Naive thymus-derived CD4-positive, alpha-beta T cell (primary cell): ENCODE data around the gene MVB12A. TPM values are rescaled to one million over a fixed set of nuclear protein-coding genes. Genes with fewer than 3 reads are reported as not detected.

Source experiments
- ATAC-seq: fragments of 150-1000 bp; cut with Tn5 transposase; 2 replicates; pipeline ENCODE4 v1.10.0; 2021; ENCODE audit warnings: mild to moderate bottlenecking, moderate library complexity
- CTCF ChIA-PET: fragments of 350-600 bp; sonication (Branson Sonifier 250); formaldehyde crosslinking; loops from one replicate; lab custom pipeline; 2021; ENCODE audit warnings: antibody characterized with exemption; lab: Charles Lee
- POLR2A ChIA-PET: fragments of 350-600 bp; sonication (Branson Sonifier 250); formaldehyde crosslinking; loops from one replicate; lab custom pipeline; 2021; ENCODE audit warnings: antibody characterized with exemption, inconsistent platforms; lab: Charles Lee
- DNase-seq, 9 donors: peaks; one replicate each; pipeline versions ENCODE4 v3.0.0 to v3.0.0-alpha.2; 2020 to 2022; ENCODE audit warnings: mixed read lengths in 1 of 9
- H3K27ac ChIP-seq: one replicate; pipeline ENCODE4 v1.7.0; 2013; ENCODE audit warnings: mild to moderate bottlenecking, low read depth, low read length, moderate library complexity
- H3K27me3 ChIP-seq, 2 donors: one replicate each; pipeline ENCODE4 v1.7.0; 2013; ENCODE audit warnings: low read length in 2 of 2, mild to moderate bottlenecking in 2 of 2, moderate library complexity in 2 of 2; ENCODE audit not compliant: control insufficient read depth in 2 of 2, insufficient read depth in 2 of 2
- H3K36me3 ChIP-seq, 3 experiments: 1 replicate in 2 of 3; 2 replicates in 1 of 3; pipeline ENCODE4 v1.7.0; 2013; ENCODE audit warnings: low read length in 3 of 3, mild to moderate bottlenecking in 3 of 3, moderate library complexity in 1 of 3; ENCODE audit not compliant: insufficient read depth in 3 of 3, control insufficient read depth in 2 of 3
- H3K4me1 ChIP-seq, 2 donors: one replicate each; pipeline ENCODE4 v1.7.0; 2013; ENCODE audit warnings: low read length in 2 of 2, mild to moderate bottlenecking in 2 of 2, moderate library complexity in 1 of 2; ENCODE audit not compliant: control insufficient read depth in 2 of 2, insufficient read depth in 2 of 2
- H3K4me3 ChIP-seq: 2 replicates; pipeline ENCODE4 v1.7.0; 2013; ENCODE audit warnings: mild to moderate bottlenecking, low read length
- H3K9me3 ChIP-seq, 3 experiments: 1 replicate in 2 of 3; 2 replicates in 1 of 3; pipeline ENCODE4 v1.7.0; 2013; ENCODE audit warnings: low read length in 3 of 3; ENCODE audit not compliant: control insufficient read depth in 2 of 3
- H3K27ac Mint-ChIP-seq, 9 donors: one replicate each; pipeline ENCODE4 v1.8.0; 2020 to 2022; ENCODE audit warnings: mixed read lengths in 9 of 9, mild to moderate bottlenecking in 8 of 9, moderate library complexity in 5 of 9, inconsistent platforms in 2 of 9
- H3K27me3 Mint-ChIP-seq, 5 donors: one replicate each; pipeline ENCODE4 v1.8.0; 2021 to 2022; ENCODE audit warnings: mixed read lengths in 5 of 5, mild to moderate bottlenecking in 1 of 5
- H3K36me3 Mint-ChIP-seq, 5 donors: one replicate each; pipeline ENCODE4 v1.8.0; 2020 to 2022; ENCODE audit warnings: mixed read lengths in 5 of 5, mild to moderate bottlenecking in 3 of 5, inconsistent platforms in 1 of 5
- H3K4me1 Mint-ChIP-seq, 7 donors: one replicate each; pipeline ENCODE4 v1.8.0; 2020 to 2022; ENCODE audit warnings: mixed read lengths in 7 of 7, mild to moderate bottlenecking in 3 of 7, inconsistent platforms in 1 of 7
- H3K4me3 Mint-ChIP-seq, 10 donors: one replicate each; pipeline ENCODE4 v1.8.0; 2020 to 2022; ENCODE audit warnings: mild to moderate bottlenecking in 10 of 10, mixed read lengths in 10 of 10, moderate library complexity in 6 of 10, inconsistent platforms in 2 of 10
- H3K9me3 Mint-ChIP-seq, 11 donors: one replicate each; pipeline ENCODE4 v1.8.0; 2020 to 2022; ENCODE audit warnings: mixed read lengths in 11 of 11, mild to moderate bottlenecking in 4 of 11, inconsistent platforms in 1 of 11, moderate library complexity in 1 of 11
- intact Hi-C, 2 donors: fragments of 100-400 bp; cut with micrococcal nuclease; formaldehyde crosslinking; loops; one replicate each; pipeline ENCODE4 v1.15.1; 2023
- polyA plus RNA-seq, 2 donors: library from polyadenylated mRNA; unstranded; fragments of 300-500 nt; fragmentation: Illumina TruSeq; gene quantifications; one replicate each; pipeline ENCODE4 v1.2.3, GENCODE V29; 2021
- total RNA-seq, 6 experiments: library from RNA in 5 of 6; stranded (reverse) in 5 of 6; gene quantifications; 1 replicate in 5 of 6; 2 replicates in 1 of 6; pipeline ENCODE4 v1.2.3 and lab custom pipeline; 2021 to 2026

MVB12A gene
- total and polyA plus RNA-seq, 7 experiments from 2014 or later: 19.5 to 45.1 (median 31.3) TPM

- no peaks in the 10 kb centered on the region for H3K36me3 Mint-ChIP-seq
- Histone ChIP-seq H3K27ac (no peak overlapping the region), H3K9me3 (peaks cover 0 to 3% (median 0%) of the 10 kb centered on the region in 3 experiments), H3K4me1 (no peaks in the 10 kb centered on the region), H3K27me3 (no peaks in the 10 kb centered on the region), H3K36me3 (no peaks in the 10 kb centered on the region), H3K4me3 (no peak overlapping the region)
- intact Hi-C loops: loop anchor here in 1 of 2 donors (1.0 kb wide), 1 partner anchor 414 kb away; no protein-coding TSS in a partner anchor
- peaks cover 0 to 3% (median 0%) of the 10 kb centered on the region in 11 donors for H3K9me3 Mint-ChIP-seq
- DNase-seq (peak in 3 of 9 donors; percentile 14 to 35 (median 33)), ATAC-seq (peak; percentile 54)
- ChIA-PET CTCF (interaction anchor here (0.5 to 0.7 kb wide), 4 partner anchors 26 to 354 kb away, joined by 3 read pairs; partner anchors contain the start of gene B3GNT3), POLR2A (interaction anchor here (0.6 to 0.7 kb wide), 2 partner anchors 24 to 141 kb away, joined by 4 to 5 read pairs; no protein-coding TSS in a partner anchor)
- H3K27ac Mint-ChIP-seq: no peak overlapping the region
- no peaks in the 10 kb centered on the region for H3K27me3 Mint-ChIP-seq
- H3K4me3 Mint-ChIP-seq: no peak overlapping the region
- H3K4me1 Mint-ChIP-seq: peaks cover 0 to 1% (median 0%) of the 10 kb centered on the region in 7 donors
Measured at GRCh38 chr19:17441241-17442021, 21.6 kb downstream of the MVB12A start.

GRCh38 chr19:17445526-17446165 is 25.8 kb downstream of the MVB12A start:
- Histone ChIP-seq H3K27ac (no peak overlapping the region), H3K9me3 (peaks cover 0 to 3% (median 0%) of the 10 kb centered on the region in 3 experiments), H3K4me1 (no peaks in the 10 kb centered on the region), H3K4me3 (no peak overlapping the region), H3K36me3 (no peaks in the 10 kb centered on the region), H3K27me3 (no peaks in the 10 kb centered on the region)
- Mint-ChIP-seq H3K27ac (no peak overlapping the region), H3K27me3 (peaks cover 0 to 19% (median 7%) of the 10 kb centered on the region in 5 donors), H3K4me3 (no peak overlapping the region), H3K9me3 (peaks cover 0 to 3% (median 0%) of the 10 kb centered on the region in 11 donors), H3K4me1 (peaks cover 0 to 15% (median 9%) of the 10 kb centered on the region in 7 donors), H3K36me3 (no peaks in the 10 kb centered on the region)
- ATAC-seq (no peak), DNase-seq (no peak)
- ChIA-PET CTCF (interaction anchor here (1.8 kb wide), 1 partner anchor 20 kb away, joined by 5 read pairs; no protein-coding TSS in a partner anchor), POLR2A (no interaction called here)
- intact Hi-C loops: no loop called here

DNA sequence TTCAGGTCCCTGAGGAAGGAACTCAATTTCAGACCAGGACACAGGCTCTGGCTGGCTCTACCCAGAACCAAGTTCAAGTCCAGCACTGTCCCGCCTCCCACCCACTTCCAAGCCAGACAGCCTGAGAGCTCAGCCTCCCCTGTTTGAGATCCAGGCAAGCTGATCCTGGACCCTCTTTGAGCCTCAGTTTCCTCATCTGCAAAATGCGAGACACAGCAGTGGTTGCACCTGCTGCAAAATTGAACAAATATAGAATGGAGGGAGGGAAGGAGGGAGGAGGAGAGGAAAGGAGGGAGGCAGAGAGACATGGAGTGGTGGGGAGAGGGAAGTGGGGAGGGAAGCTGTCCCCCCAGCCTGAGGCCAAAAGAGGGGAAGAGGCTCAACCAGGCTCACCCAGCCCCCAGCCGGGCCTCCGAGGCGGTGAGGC is 27.9 kb downstream of the MVB12A start:
- Mint-ChIP-seq H3K36me3 (no peaks in the 10 kb centered on the region), H3K4me3 (peak overlapping the region in 8 of 10 donors; percentile 16 to 64 (median 52)), H3K9me3 (peaks cover 0 to 3% (median 0%) of the 10 kb centered on the region in 11 donors), H3K27ac (no peak overlapping the region), H3K4me1 (peaks cover 0 to 15% (median 9%) of the 10 kb centered on the region in 7 donors), H3K27me3 (peaks cover 0 to 24% (median 7%) of the 10 kb centered on the region in 5 donors)
- Histone ChIP-seq H3K27me3 (no peaks in the 10 kb centered on the region), H3K4me3 (no peak overlapping the region), H3K9me3 (no peaks in the 10 kb centered on the region), H3K36me3 (no peaks in the 10 kb centered on the region), H3K27ac (no peak overlapping the region), H3K4me1 (no peaks in the 10 kb centered on the region)
- intact Hi-C loops: loop anchor here in 1 of 2 donors (1.0 kb wide), 1 partner anchor 52 kb away; no protein-coding TSS in a partner anchor
- ATAC-seq (no peak), DNase-seq (no peak)
- CTCF ChIA-PET: interaction anchor here (1.0 kb wide), 1 partner anchor 54 kb away, joined by 3 read pairs; the partner anchor contains the start of gene CCDC194
- POLR2A ChIA-PET: no interaction called here

GRCh38 chr19:17448131-17448967 is 28.5 kb downstream of the MVB12A start, which contains the start of gene TMEM221:
TMEM221 (minus strand) TSS chr19:17448668; CDS start chr19:17448462, 206 bp downstream.
- ChIA-PET CTCF (interaction anchor here (1.0 kb wide), 1 partner anchor 55 kb away, joined by 3 read pairs; the partner anchor contains the start of gene CCDC194), POLR2A (no interaction called here)
- no peaks in the 10 kb centered on the region for H3K4me1 ChIP-seq
- Mint-ChIP-seq H3K27me3 (peaks cover 2 to 26% (median 8%) of the 10 kb centered on the region in 5 donors), H3K36me3 (no peaks in the 10 kb centered on the region), H3K4me1 (peaks cover 0 to 16% (median 10%) of the 10 kb centered on the region in 7 donors), H3K4me3 (peak within 1 kb of the TSS in 9 of 10 donors; percentile 16 to 68 (median 58)), H3K9me3 (peaks cover 0 to 3% (median 0%) of the 10 kb centered on the region in 11 donors), H3K27ac (no peak within 1 kb of the TSS)
- no peaks in the 10 kb centered on the region for H3K36me3 ChIP-seq
- peak within 1 kb of the TSS; percentile 39 for H3K4me3 ChIP-seq
- peak; percentile 37 to 67 (median 50) for DNase-seq
- intact Hi-C loops: loop anchor here in 1 of 2 donors (1.0 kb wide), 1 partner anchor 53 kb away; no protein-coding TSS in a partner anchor
- H3K27me3 ChIP-seq: no peaks in the 10 kb centered on the region
- no peak within 1 kb of the TSS for H3K27ac ChIP-seq
- H3K9me3 ChIP-seq: no peaks in the 10 kb centered on the region
- peak; percentile 89 for ATAC-seq

DNA sequence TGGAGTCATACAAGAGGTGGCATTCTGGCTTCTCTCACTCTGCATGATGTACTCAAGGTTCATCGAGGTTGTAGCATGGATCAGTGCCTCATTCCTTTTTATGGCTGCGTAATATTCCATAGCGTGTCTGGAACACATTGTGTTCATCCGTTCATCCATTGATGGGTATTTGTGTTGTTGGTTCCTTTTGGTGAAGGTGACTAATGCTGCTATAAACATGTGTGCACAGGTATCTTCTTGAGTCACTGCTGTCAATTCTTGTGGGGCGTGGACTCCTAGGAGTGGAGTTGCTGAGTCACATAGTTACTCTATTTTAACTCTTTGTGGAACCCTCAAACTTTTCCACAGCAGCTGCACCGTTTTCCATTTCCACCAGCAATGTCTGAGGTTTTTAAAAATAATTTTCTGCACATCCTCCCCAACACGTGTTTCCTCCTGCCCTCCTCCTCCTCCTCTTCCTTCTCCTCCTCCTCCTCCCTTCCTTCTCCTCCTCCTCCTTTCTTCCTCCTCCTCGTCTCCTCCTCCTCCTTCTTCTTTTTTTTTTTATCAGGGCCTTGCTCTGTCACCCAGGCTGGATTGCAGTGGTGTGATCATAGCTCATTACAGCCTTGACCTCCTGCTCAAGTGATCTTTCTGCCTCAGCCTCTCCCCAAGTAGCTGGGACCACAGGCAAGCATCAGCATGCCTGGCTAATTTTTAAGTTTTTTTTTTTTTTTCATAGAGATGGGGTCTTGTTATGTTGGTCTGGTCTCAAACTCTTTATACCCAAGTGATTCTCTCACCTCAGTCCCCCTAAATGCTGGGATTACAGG is 30.6 kb downstream of the MVB12A start:
- Histone ChIP-seq H3K36me3 (no peaks in the 10 kb centered on the region), H3K27ac (no peak overlapping the region), H3K4me1 (no peaks in the 10 kb centered on the region), H3K9me3 (no peaks in the 10 kb centered on the region), H3K27me3 (no peaks in the 10 kb centered on the region), H3K4me3 (no peak overlapping the region)
- Mint-ChIP-seq H3K27ac (peak overlapping the region in 1 of 9 donors; percentile 44), H3K36me3 (no peaks in the 10 kb centered on the region), H3K4me3 (peak overlapping the region in 9 of 10 donors; percentile 22 to 71 (median 48)), H3K4me1 (peaks cover 0 to 20% (median 13%) of the 10 kb centered on the region in 7 donors), H3K9me3 (peaks cover 0 to 3% (median 0%) of the 10 kb centered on the region in 11 donors), H3K27me3 (peaks cover 5 to 41% (median 16%) of the 10 kb centered on the region in 5 donors)
- DNase-seq (peak in 1 of 9 donors; percentile 32), ATAC-seq (no peak)
- intact Hi-C loops: no loop called here
- ChIA-PET POLR2A (interaction anchor here (0.6 kb wide), 1 partner anchor 72 kb away, joined by 7 read pairs; no protein-coding TSS in a partner anchor), CTCF (interaction anchor here (0.6 to 1.4 kb wide), 3 partner anchors 15 to 106 kb away, joined by 3 to 4 read pairs (median 4); no protein-coding TSS in a partner anchor)
